Measurements from ENCODE around the gene CTSE. TPM values are rescaled to one million over a fixed set of nuclear protein-coding genes. Genes with fewer than 3 reads are reported as not detected.

CTSE gene
- total RNA-seq, 2 experiments from 2014 or later, result not detected

- intact Hi-C loops (cut with micrococcal nuclease), result loop anchor here (10.0 kb wide), 1 partner anchor 448 kb away; no protein-coding TSS in a partner anchor
- Mint-ChIP-seq H3K9me3 (peaks cover 2% of the 10 kb centered on the region), H3K36me3 (ENCODE audit: low read depth) (no peaks in the 10 kb centered on the region), H3K27ac (no peak overlapping the region), H3K27me3 (ENCODE audit: low read depth) (no peaks in the 10 kb centered on the region), H3K4me1 (ENCODE audit: low read depth) (no peaks in the 10 kb centered on the region), H3K4me3 (no peak overlapping the region)
- CTCF ChIA-PET, result no interaction called here
- DNase-seq, result peak; percentile 3
These were observed 51.1 kb downstream of the CTSE start for GRCh38 chr1:205972491-205973168.

- Mint-ChIP-seq H3K4me3 (no peak overlapping the region), H3K4me1 (ENCODE audit: low read depth) (no peaks in the 10 kb centered on the region), H3K36me3 (ENCODE audit: low read depth) (no peaks in the 10 kb centered on the region), H3K27ac (no peak overlapping the region), H3K27me3 (ENCODE audit: low read depth) (no peaks in the 10 kb centered on the region), H3K9me3 (peaks cover 2% of the 10 kb centered on the region)
- intact Hi-C loops (cut with micrococcal nuclease), result loop anchor here (10.0 kb wide), 1 partner anchor 447 kb away; no protein-coding TSS in a partner anchor
- CTCF ChIA-PET, result interaction anchor here (2.3 kb wide), 1 partner anchor 313 kb away, joined by 5 read pairs; no protein-coding TSS in a partner anchor
- DNase-seq, result peak; percentile 3
These were observed 51.6 kb downstream of the CTSE start for GRCh38 chr1:205972081-205972480.

DNA sequence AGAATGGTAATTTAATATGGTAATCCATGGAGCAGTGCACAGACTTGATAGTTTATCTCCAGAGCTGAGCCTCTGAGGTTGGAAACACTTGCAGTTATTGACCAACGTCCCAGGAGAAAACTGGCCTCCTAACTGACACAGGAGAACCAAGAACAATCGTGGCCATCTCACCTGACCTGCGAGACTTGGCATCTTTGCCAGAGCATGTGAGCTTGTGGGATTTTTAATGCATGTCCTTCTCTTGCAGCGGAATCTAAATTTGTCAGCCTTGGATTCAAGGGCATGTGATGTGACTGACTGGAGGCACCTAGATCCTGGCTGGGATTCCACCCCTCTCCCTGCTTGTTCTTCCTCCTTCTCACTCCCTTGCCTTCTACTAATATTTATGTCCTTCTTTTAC lies 52.6 kb downstream of the CTSE start:
- DNase-seq, result peak; percentile 0
- Mint-ChIP-seq H3K4me1 (ENCODE audit: low read depth) (no peaks in the 10 kb centered on the region), H3K4me3 (no peak overlapping the region), H3K36me3 (ENCODE audit: low read depth) (no peaks in the 10 kb centered on the region), H3K9me3 (peaks cover 2% of the 10 kb centered on the region), H3K27ac (no peak overlapping the region), H3K27me3 (ENCODE audit: low read depth) (no peaks in the 10 kb centered on the region)
- CTCF ChIA-PET, result interaction anchor here (0.5 to 2.3 kb wide), 5 partner anchors 27 to 312 kb away, joined by 3 to 5 read pairs (median 4); no protein-coding TSS in a partner anchor
- intact Hi-C loops (cut with micrococcal nuclease), result loop anchor here (10.0 kb wide), 1 partner anchor 446 kb away; no protein-coding TSS in a partner anchor

GRCh38 chr1:205970486-205970885 lies 53.2 kb downstream of the CTSE start:
- CTCF ChIA-PET, result interaction anchor here (1.3 to 2.3 kb wide), 3 partner anchors 26 to 312 kb away, joined by 3 to 5 read pairs (median 4); no protein-coding TSS in a partner anchor
- no peak overlapping the region for H3K27ac Mint-ChIP-seq
- no peak for DNase-seq
- no peaks in the 10 kb centered on the region for H3K36me3 Mint-ChIP-seq (ENCODE audit: low read depth)
- peaks cover 2% of the 10 kb centered on the region for H3K9me3 Mint-ChIP-seq
- no peaks in the 10 kb centered on the region for H3K27me3 Mint-ChIP-seq (ENCODE audit: low read depth)
- H3K4me1 Mint-ChIP-seq (ENCODE audit: low read depth), result no peaks in the 10 kb centered on the region
- intact Hi-C loops (cut with micrococcal nuclease), result loop anchor here (10.0 kb wide), 1 partner anchor 446 kb away; no protein-coding TSS in a partner anchor
- no peak overlapping the region for H3K4me3 Mint-ChIP-seq

- no peak overlapping the region for H3K4me3 Mint-ChIP-seq
- no peaks in the 10 kb centered on the region for H3K4me1 Mint-ChIP-seq (ENCODE audit: low read depth)
- no peaks in the 10 kb centered on the region for H3K27me3 Mint-ChIP-seq (ENCODE audit: low read depth)
- H3K36me3 Mint-ChIP-seq (ENCODE audit: low read depth), result no peaks in the 10 kb centered on the region
- DNase-seq, result peak; percentile 1
- intact Hi-C loops (cut with micrococcal nuclease), result no loop called here
- CTCF ChIA-PET, result interaction anchor here (0.5 to 3.1 kb wide), 4 partner anchors 9 to 58 kb away, joined by 3 to 12 read pairs (median 6); no protein-coding TSS in a partner anchor
- H3K27ac Mint-ChIP-seq, result no peak overlapping the region
- H3K9me3 Mint-ChIP-seq, result peaks cover 2% of the 10 kb centered on the region
These were observed 54.5 kb downstream of the CTSE start for GRCh38 chr1:205969229-205969628.

GRCh38 chr1:205967554-205968335 lies 56.0 kb downstream of the CTSE start:
- CTCF ChIA-PET, result interaction anchor here (0.9 to 3.1 kb wide), 3 partner anchors 10 to 304 kb away, joined by 4 to 12 read pairs (median 6); no protein-coding TSS in a partner anchor
- Mint-ChIP-seq H3K4me1 (ENCODE audit: low read depth) (no peaks in the 10 kb centered on the region), H3K36me3 (ENCODE audit: low read depth) (no peaks in the 10 kb centered on the region), H3K9me3 (no peaks in the 10 kb centered on the region), H3K27me3 (ENCODE audit: low read depth) (no peaks in the 10 kb centered on the region), H3K27ac (no peak overlapping the region), H3K4me3 (no peak overlapping the region)
- no peak for DNase-seq
- intact Hi-C loops (cut with micrococcal nuclease), result no loop called here

DNA sequence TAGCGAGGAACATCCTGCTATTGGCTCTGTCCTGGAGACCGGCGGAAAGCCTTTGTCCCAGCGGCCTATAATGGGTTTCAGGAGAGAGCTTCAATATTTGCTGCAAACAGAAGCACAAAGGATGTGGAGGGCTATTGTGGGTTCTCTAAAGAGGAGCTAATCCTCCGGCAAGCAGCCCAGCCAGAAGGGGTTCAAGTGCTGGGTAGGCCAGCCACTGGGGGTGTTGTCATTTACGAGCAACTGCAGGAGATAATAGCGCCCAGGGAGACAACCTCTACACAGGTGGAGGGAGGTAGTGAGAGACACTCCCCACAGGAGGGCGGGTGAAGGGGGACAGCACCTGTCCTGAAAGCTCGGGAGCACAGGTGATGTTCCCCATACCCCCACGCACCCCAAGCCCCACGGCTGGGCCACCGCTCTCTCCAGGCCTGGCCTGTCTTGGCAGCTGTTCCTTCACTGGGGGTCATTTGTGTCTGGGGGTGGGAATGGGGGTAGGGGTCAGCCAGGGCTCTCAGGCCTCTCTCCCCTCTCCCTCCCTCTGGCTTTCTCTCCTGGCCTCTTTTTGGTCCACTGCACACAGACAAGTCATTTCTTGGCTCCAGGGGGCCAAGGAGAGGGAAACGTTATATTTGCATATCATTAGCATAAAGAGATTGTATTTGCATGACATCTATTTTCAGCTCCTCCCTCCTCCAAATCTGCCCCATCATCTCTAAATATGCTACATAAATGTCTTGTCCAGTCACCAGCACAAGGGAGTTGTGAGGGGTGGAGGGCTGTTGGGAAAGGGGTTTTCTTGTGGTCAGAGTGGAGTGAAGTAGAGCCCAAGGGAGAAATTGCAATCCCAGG lies 58.4 kb downstream of the CTSE start:
- no peak overlapping the region for H3K4me3 Mint-ChIP-seq
- H3K4me1 Mint-ChIP-seq (ENCODE audit: low read depth), result peaks cover 10% of the 10 kb centered on the region
- H3K27ac Mint-ChIP-seq, result no peak overlapping the region
- intact Hi-C loops (cut with micrococcal nuclease), result no loop called here
- H3K9me3 Mint-ChIP-seq, result no peaks in the 10 kb centered on the region
- DNase-seq, result no peak
- H3K36me3 Mint-ChIP-seq (ENCODE audit: low read depth), result no peaks in the 10 kb centered on the region
- CTCF ChIA-PET, result interaction anchor here (2.4 kb wide), 1 partner anchor 12 kb away, joined by 12 read pairs; no protein-coding TSS in a partner anchor
- peaks cover 4% of the 10 kb centered on the region for H3K27me3 Mint-ChIP-seq (ENCODE audit: low read depth)

DNA sequence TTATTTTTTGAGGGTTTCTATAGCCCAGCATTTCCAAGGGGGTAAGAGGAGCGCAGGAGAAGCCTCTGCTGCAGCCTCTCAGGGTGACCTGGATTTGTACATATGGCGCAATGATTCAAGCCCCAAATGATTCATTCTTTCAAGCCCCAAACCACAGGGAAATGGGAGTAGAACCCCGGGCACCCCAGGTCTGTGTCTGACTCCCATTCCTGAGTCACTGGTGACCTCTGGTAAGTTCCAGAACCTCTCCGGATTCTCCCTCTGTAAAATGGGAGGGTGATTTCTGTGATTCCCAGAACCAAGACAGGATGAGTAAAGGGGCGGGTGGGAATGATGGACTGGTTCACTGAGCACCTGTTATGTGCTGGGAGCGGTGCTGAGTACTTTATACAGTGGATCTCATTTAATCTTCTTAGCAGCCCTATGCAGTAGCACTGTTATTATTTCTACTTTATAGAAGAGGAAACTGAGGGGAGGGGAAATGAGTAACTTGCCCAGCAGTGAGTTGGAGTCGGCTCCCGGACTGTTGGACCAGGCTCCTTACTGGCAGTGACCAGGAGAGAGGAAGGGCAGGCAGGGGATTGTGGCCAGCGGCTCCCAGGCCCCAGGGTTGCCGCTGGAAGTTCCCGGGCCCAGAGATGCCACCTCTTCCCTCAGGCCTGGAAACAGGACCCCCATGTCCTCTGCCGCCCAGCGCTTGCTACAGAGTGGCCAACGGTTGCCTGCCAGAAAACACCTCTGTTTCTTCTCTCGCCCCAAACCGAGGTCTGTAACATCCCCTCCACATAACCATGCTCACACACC lies 60.1 kb downstream of the CTSE start:
- Mint-ChIP-seq H3K4me1 (ENCODE audit: low read depth) (peaks cover 10% of the 10 kb centered on the region), H3K36me3 (ENCODE audit: low read depth) (no peaks in the 10 kb centered on the region), H3K27me3 (ENCODE audit: low read depth) (peaks cover 10% of the 10 kb centered on the region), H3K27ac (no peak overlapping the region), H3K4me3 (no peak overlapping the region), H3K9me3 (no peaks in the 10 kb centered on the region)
- no peak for DNase-seq
- CTCF ChIA-PET, result interaction anchor here (1.1 to 2.4 kb wide), 2 partner anchors 14 kb away, joined by 5 to 12 read pairs; no protein-coding TSS in a partner anchor
- intact Hi-C loops (cut with micrococcal nuclease), result no loop called here

DNA sequence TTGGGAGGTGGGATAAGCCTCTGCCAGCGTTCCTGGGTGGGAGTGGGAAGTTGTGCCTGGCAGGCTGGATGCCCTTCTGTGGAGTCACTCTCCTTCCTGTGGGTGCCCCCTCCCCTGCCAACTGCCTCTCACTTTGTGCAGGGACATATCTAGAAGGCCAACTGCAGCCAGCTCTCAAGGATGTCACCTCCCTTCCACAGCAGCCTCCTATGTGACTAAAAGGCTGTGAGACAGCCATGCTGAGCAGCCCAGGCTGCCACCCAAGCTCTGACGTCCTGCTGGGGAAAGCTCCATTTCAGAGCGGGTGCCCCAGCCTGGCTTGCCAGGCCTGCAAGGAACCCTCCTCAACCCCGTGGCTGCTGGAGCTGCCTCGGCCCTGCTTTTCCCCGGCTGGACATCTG lies 60.9 kb downstream of the CTSE start:
- intact Hi-C loops (cut with micrococcal nuclease), result no loop called here
- peaks cover 10% of the 10 kb centered on the region for H3K27me3 Mint-ChIP-seq (ENCODE audit: low read depth)
- H3K4me3 Mint-ChIP-seq, result no peak overlapping the region
- no peaks in the 10 kb centered on the region for H3K36me3 Mint-ChIP-seq (ENCODE audit: low read depth)
- no peak overlapping the region for H3K27ac Mint-ChIP-seq
- peaks cover 10% of the 10 kb centered on the region for H3K4me1 Mint-ChIP-seq (ENCODE audit: low read depth)
- no peaks in the 10 kb centered on the region for H3K9me3 Mint-ChIP-seq
- CTCF ChIA-PET, result interaction anchor here (1.1 kb wide), 1 partner anchor 14 kb away, joined by 5 read pairs; no protein-coding TSS in a partner anchor
- DNase-seq, result no peak

GRCh38 chr1:205961991-205962820 lies 61.5 kb downstream of the CTSE start:
- intact Hi-C loops (cut with micrococcal nuclease), result no loop called here
- Mint-ChIP-seq H3K4me3 (no peak overlapping the region), H3K36me3 (ENCODE audit: low read depth) (no peaks in the 10 kb centered on the region), H3K27ac (no peak overlapping the region), H3K27me3 (ENCODE audit: low read depth) (peaks cover 10% of the 10 kb centered on the region), H3K4me1 (ENCODE audit: low read depth) (peaks cover 10% of the 10 kb centered on the region), H3K9me3 (no peaks in the 10 kb centered on the region)
- CTCF ChIA-PET, result interaction anchor here (1.1 to 1.8 kb wide), 2 partner anchors 15 kb away, joined by 4 to 5 read pairs; no protein-coding TSS in a partner anchor
- DNase-seq, result no peak

Measured in activated naive CD4-positive, alpha-beta T cell treated with anti-CD3 and anti-CD28 coated beads for 36 hours (primary cell).